GM18517 (cell line): ENCODE data around the gene CCDC142.

Experiments used
- ATAC-seq: cut with Tn5 transposase; IDR thresholded peaks from one replicate; pipeline ENCODE4 v1.9.1; 2021; ENCODE audit warnings: mild to moderate bottlenecking, moderate library complexity; ENCODE audit not compliant: unreplicated experiment

CCDC142 gene

GRCh38 chr2:74425523-74425922 is 57.3 kb downstream of the CCDC142 start:
- ATAC-seq: no peak

- ATAC-seq: no peak
Measured at GRCh38 chr2:74424995-74425406, 57.8 kb downstream of the CCDC142 start.

GRCh38 chr2:74424139-74424992 is 58.4 kb downstream of the CCDC142 start:
- no peak for ATAC-seq
